GM12891 (cell line): ENCODE results near the gene DUSP8.

ENCODE experiments used
- DNase-seq: peaks from one replicate; pipeline ENCODE4 v3.0.0; 2011; ENCODE audit warnings: low spot score; ENCODE audit not compliant: insufficient read length
- FAIRE-seq: peaks from 2 replicates; lab custom pipeline; 2011; peaks lifted over from hg19 to GRCh38; lab: Jason Lieb, UNC
- PAX5 ChIP-seq: IDR thresholded peaks from 2 replicates; pipeline ENCODE4 v1.6.1; 2011; ENCODE audit warnings: low read length, moderate library complexity, mild to moderate bottlenecking; ENCODE audit not compliant: insufficient read depth, severe bottlenecking
- POLR2A ChIP-seq: IDR thresholded peaks from 2 replicates; pipeline ENCODE4 v1.6.1; 2011; ENCODE audit warnings: low read depth, low read length, control low read depth
- POLR2AphosphoS5 ChIP-seq: IDR thresholded peaks from 2 replicates; pipeline ENCODE4 v1.6.1; 2011; ENCODE audit warnings: low read depth, low read length, control low read depth
- POU2F2 ChIP-seq: IDR thresholded peaks from 2 replicates; pipeline ENCODE4 v1.6.1; 2011; ENCODE audit warnings: low read depth, mild to moderate bottlenecking, control low read depth, low read length, moderate library complexity
- SPI1 ChIP-seq: IDR thresholded peaks from 2 replicates; pipeline ENCODE4 v1.6.1; 2011; ENCODE audit warnings: low read depth, low read length, control low read depth
- TAF1 ChIP-seq: IDR thresholded peaks from 2 replicates; pipeline ENCODE4 v1.6.1; 2011; ENCODE audit warnings: low read depth, low read length, control low read depth

The DUSP8 gene

DNA sequence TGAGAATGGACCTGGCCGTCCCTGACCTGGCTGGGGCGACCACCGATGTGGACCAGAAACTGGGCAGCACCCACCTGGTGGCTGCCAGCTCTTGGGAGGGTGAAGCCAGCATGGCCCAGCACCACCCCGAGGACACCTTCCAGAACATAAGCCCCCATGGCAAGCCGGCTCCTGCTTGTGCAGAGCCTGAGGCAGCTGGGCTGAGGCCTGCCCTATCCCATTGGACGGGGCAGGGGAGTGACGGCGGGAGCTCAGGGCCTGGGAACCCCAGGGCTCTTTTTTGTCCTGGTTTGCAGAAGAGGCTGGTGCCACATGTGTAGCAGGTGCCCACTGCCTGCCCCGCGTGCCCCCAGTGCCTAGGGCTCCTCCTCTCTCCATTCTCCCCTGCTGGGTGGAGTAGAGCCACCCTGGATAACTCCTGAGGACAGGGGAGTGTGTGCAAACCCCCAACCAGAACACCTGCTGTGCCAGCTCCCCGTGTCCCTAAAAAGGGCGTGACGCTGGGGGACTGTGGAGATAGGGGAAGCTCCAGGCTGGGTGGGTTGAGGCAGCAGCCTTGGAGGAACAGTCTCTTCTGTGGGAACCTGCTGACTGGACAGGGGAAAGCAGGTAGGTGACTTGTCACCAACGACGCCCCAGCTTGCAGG lies 11.9 kb downstream of the DUSP8 start:
- FAIRE-seq: no peak
- TF ChIP-seq POLR2A (no peak), PAX5 (no peak), POLR2AphosphoS5 (no peak), POU2F2 (no peak), SPI1 (no peak), TAF1 (no peak)
- DNase-seq: no peak

DNA sequence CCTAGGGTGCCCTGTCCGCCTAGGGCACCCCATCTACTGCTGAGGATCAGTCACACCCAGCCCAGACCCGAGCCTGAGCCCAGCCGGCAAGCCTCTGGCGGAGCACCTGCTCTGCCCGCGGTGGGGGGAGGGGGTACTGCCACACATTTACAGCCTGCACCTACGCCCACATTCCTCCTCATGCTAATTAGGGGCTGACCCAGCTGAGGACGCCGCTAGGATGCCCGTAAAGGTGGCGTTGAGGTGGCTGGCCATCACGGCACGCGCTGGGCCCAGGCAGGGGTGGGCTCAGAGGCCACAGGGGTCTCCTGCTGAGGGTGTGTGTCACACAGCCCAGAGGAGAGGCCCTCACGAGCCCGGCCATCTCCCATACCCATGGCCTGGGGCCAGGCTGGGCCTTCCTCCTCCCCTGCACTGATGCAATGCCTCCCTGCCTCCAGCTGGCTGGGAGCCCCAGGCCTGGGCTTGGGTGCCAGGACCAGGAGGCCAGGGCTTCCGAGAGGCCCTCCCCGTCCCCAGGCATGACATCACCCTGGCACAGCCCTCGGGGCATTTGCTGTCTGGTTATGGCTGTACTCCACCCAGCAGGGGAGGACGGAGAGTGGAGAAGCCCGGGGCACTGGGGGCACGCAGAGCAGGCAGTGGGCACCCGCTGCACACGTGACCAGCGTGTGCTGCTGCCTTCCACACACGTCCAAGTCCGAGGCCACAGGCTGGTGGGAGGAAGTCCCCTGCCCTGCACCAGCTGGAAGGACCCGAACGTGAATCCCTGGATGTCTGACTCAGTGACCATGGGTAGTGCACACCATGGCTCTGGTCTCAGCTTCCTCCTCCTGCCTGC lies 12.7 kb downstream of the DUSP8 start:
- TF ChIP-seq PAX5: no peak
- TF ChIP-seq SPI1: no peak
- TF ChIP-seq POLR2AphosphoS5: no peak
- no peak for TF ChIP-seq POLR2A
- TF ChIP-seq POU2F2: peak; percentile 73
- TF ChIP-seq TAF1: no peak
- DNase-seq: no peak
- no peak for FAIRE-seq

DNA sequence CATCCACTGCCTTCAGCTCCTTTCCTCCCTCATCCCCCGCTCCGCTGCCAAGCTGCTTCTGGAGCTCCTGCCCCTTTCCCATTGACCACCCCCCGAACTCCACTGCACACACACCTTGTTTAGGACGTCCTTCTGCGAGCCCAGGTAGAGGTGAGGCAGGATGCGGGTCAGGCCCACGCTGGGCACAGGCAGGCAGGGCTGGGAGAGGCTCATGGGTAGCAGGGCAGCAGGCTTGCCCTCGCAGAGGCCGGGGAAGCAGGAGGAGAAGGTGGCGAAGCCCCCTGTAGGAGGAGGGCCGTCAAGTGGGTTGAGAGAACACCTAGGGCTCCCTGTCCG lies 13.3 kb downstream of the DUSP8 start:
- TF ChIP-seq PAX5: no peak
- no peak for TF ChIP-seq SPI1
- TF ChIP-seq TAF1: no peak
- TF ChIP-seq POLR2AphosphoS5: no peak
- TF ChIP-seq POU2F2: no peak
- no peak for TF ChIP-seq POLR2A
- no peak for FAIRE-seq
- DNase-seq: no peak

DNA sequence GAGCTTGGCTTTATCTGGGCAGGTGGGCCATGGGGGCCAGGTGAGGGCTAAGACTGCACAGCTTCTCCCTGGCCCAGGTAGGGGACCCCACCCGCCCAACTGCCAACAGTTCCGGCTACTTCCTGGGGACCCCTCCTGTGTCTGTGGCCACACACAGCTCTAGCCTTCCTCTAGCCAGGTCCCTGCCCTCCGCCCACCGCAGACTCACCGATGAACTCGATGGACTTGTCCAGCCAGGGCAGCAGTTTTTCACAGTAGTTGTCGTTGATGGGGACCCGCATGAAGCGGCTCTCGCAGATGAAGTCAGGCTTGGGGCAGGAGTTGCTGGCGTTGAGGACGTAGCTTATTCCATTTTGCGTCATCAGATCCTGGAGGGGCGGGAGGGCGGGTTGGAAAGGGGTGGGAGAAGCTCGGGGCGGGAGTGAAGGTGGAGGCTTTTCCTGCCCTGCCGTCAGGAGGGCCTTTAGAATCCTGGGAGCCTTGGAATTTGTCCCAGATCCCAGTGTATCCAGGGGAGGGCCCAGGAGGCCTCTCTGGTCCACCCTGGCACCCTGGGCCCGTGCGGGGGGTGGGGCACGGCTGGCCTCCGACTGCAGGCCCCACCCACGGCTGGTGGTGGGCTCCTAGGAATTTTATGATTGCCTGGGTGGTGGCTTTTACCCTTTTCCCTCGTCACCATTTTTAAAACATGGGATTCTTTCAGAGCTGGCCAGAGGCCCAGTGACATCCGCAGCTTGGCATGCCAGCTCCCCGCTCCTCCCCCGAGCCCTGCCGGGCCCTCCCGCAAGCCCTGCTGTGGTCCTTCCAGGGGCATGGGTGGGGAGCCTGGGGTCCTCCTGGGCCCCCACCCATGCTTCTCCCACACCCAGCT lies 13.9 kb downstream of the DUSP8 start:
- no peak for TF ChIP-seq TAF1
- no peak for TF ChIP-seq PAX5
- TF ChIP-seq POLR2AphosphoS5: no peak
- no peak for TF ChIP-seq POU2F2
- no peak for TF ChIP-seq POLR2A
- no peak for TF ChIP-seq SPI1
- no peak for DNase-seq
- no peak for FAIRE-seq

DNA sequence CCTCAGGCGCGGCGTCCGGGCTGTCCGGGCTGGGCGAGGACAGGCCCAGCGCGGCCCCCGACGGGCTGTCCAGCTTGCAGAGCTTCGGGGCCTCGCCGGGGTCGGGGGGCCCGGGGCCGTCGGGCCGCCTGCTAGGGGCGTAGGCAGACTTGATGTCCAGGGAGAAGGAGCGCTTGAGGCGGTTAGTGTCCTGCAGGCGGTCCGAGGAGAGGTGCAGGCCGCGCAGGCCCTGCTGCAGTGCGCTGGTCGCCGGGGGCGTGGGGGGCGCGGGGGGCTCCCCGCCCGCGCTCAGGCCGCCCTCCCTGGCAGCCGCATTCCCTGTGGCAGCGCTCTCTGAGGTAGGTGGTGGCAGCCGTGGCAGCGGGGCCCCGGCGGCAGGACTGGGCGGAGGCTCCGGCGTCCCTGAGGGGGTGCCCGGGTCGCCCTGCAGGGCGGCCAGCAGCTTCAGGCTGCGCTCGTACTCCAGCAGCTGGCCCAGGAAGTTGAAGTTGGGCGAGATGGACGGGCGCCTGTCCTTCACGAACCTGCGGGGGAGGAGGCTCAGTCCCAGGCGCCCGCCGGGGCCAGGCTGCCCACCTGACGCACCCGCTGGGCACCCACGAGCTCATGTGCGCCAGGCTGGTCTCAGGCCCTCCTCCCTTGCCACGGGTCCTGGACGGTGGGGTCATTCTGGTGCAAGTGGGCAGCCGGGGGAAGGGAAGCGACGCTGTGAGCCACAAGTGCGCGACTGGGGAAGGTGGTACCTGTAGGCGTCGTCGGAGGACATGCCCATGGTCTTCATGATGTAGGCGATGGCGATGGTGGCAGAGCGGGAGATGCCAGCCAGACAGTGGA lies 14.8 kb downstream of the DUSP8 start:
- no peak for FAIRE-seq

DNA sequence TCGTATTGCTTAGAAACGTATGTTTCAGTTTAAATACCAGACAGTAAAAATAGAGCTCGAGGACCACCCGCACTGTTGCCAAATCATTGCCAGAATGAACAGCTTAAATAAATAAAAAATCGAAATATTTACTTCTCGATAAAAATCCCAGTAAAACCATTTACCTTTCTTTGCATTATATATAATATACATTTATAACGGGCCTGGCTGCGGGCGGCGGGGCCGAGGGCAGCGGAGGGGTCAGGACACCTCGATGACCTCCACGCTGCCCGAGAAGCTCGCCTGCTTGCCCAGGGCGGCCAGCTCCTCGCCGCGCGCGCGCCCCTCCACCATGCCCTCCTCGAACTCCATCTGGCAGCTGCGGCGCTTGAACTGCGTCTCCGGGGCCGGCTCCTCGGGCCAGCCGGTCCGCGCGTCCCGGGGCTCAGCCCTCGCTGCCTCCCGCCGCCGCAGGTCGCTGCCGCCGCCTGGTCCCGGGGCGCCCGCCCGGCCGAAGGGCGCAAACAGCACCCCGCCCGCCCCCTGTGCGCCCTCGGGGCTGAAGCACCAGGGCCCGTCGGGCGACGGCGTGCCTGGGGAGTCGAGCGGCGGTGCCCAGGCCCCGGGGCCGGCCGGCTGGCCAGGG lies 15.7 kb downstream of the DUSP8 start:
- no peak for DNase-seq
- TF ChIP-seq TAF1: no peak
- TF ChIP-seq POU2F2: no peak
- no peak for TF ChIP-seq SPI1
- no peak for TF ChIP-seq PAX5
- TF ChIP-seq POLR2A: no peak
- FAIRE-seq: no peak

More for the DNA sequence above, 14.8 kb downstream of the DUSP8 start:
- no peak for TF ChIP-seq SPI1
- no peak for TF ChIP-seq POLR2AphosphoS5
- TF ChIP-seq POLR2A: no peak
- TF ChIP-seq PAX5: no peak
- no peak for TF ChIP-seq TAF1
- no peak for TF ChIP-seq POU2F2
- DNase-seq: no peak

DNA sequence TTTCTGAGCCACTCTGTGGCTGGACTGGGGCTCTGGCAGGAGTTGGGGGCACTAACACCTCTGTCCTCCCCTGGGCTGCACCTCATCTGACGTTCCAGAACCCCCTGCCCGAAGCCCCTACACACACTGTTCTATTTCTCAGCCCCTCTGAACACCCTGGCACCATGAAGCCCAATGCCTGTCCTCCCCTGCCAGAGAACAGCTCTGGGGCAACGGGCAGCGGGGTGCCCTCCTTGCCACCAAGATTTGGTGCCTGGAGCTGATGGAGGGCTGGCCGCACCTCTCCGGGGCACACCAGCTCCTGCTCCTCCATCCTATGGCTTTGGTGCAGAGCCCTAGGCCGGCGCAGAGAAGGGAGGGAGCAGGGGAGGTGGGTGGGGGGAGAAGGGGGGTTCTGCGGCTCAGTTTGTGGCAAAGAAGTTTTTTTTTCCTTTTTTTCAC lies 16.3 kb downstream of the DUSP8 start:
- DNase-seq (no peak), FAIRE-seq (no peak)
- TF ChIP-seq PAX5 (no peak), SPI1 (no peak), POLR2A (no peak), POU2F2 (no peak), POLR2AphosphoS5 (no peak), TAF1 (no peak)

DNA sequence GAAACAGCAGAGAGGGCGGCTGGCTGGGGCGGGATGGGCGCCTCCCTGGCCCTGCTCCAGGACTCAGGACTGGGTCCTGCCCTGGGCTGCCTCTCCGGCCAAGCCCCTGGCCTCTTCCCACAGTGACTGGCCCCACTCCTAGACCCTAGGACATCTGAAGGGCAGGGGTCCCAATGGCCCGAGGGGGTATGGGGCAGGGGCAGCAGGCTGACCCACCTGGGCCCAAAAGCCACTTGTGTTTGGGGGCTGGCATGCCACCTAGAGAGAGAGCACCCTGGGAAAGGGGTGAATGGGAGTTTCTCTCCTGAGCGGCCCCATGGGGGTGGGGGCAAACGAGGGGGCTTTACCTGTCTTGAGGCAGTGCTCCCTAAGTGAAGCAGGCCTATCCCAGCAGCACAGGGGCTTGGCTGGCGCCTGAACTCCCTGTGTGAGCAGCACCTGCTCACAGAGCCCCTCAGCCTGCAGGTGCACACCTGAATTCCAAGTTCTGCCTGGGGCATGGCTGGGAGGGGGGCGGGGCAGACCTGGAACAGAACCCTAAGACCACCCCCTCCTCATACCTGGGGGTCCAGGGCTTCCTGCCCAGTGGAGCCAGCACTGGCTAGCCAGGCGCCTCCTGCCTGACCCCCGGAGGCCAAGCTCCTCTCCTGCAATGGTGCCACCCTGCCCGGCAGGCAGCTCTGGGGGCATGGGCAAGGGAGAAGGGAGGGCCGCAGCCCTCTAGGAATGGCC lies 16.9 kb downstream of the DUSP8 start:
- FAIRE-seq (no peak), DNase-seq (no peak)
- TF ChIP-seq SPI1 (no peak), POLR2AphosphoS5 (no peak), PAX5 (no peak), POU2F2 (no peak), TAF1 (no peak), POLR2A (no peak)
